HG02759 (cell line): ENCODE data around the gene VSTM5.

ENCODE experiments used
- ATAC-seq: cut with Tn5 transposase; IDR thresholded peaks from one replicate; pipeline ENCODE4 v1.9.1; 2021; ENCODE audit warnings: mild to moderate bottlenecking, moderate library complexity; ENCODE audit not compliant: unreplicated experiment

VSTM5 gene

DNA sequence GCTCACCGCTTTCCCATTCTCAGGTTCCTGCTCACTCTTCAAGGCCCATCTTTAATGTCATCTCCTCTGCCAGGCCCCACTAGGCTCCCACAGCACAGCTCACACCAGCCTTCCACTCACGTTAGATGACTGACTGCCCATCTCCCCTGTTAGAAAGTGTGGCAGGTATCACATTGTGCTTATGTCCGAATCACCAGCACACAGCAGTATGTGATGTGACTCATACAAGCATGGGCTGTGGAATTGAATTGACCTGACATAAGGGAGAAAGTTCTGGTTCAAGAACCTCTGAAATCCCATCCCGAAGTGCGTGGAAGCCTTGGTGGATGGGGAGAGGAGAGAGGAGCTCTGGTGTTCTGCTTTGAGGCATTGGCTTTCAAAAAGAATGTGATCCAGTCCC lies 6.5 kb downstream of the VSTM5 start:
- ATAC-seq, result no peak

DNA sequence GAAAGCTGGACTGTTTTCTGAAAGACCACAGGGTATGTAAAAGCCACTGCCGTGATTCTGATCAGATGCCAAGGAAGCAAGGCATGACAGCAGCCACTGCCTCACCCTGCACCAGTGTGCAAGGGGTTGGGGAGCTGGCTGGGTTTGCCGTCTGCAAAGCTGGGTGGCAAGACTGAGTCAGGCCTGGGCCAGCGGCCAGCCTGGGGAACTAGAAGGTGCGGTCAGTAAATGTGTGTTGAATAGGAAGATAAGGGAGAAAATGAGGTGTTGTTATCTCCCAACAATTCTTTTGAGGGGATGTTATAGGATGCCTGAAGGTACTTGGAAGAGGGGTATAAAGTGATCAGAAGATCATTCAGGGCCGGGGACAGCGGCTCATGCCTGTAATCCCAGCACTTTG lies 8.0 kb downstream of the VSTM5 start:
- ATAC-seq, result no peak

DNA sequence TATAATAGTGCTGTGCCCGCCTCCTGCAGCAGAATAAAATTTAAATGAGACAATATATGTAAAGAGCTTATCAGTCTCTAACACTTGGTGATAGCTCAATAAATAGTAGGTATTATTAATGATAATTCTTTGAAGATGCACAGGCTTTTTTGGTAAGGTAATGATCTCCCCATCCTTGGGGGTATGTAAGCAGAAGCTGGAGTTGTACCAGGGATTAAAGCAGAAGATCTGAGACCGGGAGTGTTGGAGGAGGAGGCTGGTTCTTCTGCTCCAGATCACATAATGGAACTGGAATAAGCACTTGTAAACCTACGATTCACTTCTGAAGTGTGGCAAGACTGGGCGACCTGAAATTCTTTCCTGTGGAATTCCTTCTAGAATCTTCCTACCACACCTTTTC lies 8.4 kb downstream of the VSTM5 start:
- no peak for ATAC-seq

DNA sequence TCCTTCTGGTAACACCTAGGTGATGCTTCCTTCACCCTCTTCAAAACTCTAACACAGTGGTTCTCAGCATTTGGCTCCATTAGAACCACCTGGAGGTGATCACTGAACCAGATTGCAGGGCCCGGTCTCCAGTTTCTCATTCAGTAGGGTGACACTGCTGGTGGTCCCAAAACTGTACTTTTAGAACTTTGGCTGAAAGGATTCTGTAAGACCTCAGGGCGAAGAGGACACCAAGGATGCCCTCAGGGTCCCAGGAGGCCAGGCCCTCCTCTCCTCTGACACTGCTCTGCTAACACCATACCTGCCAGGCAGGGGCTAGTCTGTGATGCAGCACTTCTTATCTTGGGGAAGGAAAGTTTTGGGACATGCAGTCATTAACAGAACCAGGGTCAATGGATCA lies 9.0 kb downstream of the VSTM5 start:
- no peak for ATAC-seq

DNA sequence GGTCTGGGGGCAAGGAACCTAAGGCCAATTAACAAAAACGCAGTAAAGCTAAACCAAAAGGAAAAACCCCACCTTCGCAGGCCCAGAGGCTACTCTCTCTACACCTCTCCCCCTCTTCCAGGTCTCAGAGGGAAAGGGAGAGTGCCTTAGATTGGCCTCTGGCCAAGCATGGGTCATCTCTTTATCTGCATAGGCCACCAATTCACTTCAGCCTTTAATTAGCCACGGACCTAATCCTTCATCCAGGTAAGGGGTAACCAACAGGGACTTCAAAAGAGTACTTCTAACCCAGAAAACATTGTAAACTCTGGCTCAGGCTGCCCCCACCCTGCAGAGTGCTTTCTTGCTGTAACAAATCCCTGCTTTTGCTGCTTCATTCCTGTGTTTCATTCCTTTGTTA lies 9.4 kb downstream of the VSTM5 start:
- no peak for ATAC-seq

DNA sequence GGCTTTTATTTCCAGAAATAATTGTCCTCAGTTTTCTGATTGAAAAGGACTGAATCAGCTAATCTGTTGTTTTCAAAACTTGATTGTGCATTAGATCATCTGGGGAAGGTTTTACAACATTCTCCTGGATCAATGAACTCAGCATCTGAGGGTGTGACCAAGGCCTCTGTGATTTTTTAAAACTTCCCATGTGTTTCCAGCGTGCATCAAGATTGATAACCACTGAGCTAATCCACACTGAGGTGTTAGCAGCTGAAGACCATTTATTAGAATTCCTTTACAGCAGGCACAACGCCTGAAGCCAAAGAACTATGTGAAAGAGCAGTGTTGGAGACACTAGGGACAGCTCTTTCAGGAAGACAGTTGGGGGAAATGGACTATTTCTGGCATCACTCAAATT lies 10.2 kb downstream of the VSTM5 start:
- no peak for ATAC-seq

DNA sequence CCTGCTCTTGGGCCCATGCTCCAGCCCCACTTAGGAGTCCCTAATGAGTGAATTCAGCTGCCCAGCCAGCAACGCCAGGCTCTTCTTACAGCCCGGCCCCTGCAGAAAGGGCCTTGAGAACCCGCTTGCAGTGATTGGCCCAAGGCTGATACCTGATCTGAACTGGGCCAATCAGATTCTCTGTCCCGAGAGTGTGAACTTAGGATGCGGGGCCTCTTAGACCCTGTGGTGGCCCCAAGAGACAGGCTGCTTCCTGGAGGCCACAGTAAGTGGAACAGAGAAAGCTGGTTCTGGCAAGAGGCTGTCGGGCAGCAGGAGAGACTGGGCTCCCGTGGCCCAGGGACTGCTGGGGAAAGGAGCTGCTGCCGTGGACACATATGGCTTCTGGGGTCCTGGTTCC lies 11.5 kb downstream of the VSTM5 start:
- ATAC-seq, result no peak

DNA sequence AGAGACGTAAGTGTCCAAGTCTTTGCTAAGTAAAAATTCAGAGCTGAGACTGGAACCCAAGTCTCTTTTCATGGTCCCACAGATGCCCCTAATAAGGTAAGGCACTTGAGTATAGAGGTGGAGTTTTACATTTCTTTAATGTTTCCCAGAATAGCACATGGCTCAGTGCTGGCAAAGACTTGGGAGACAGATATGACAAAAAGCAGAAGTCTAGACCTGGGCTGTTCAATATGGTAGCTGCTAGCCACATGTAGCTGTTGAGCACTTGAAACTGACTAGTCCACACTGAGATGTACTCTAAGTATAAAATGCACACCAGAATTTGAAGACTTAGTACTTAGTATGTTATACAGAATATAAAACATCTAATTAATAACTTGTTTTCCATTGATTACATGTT lies 17.6 kb downstream of the VSTM5 start:
- no peak for ATAC-seq

DNA sequence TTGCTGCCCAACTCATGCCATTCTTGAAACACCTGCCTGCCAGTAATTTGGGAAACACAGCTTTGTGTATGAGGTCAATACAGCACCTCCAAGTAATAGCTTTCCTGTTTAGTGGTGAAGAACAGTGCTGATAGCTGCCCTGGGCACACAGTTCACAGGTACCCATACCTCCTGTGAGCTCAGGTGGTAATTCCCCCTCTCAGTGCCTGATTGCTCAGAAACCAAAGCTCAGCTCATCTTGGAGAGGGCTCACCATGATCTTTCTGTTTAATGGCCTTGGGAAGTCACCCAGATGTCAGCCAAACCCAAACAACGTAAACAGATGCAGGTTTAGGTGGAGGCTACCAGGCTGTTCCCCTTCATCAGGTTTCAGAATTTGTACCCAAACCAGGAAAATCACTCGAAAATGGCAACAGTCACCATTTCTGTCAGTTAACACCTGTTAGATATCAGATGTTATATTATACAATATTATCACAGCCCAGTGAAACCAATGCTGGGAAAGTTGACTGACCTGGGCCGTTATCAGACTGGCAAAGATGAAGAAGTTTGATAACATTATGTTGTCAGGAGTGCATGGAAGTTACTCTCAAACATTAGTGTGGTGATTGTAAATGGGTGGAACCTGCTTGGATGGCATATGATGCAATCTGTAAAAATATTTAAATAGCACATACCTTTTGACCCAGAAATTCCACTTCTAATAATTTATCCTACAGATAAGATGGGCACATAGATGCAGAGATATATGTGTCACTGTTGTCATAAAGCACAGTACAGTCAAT lies 18.9 kb downstream of the VSTM5 start:
- no peak for ATAC-seq

DNA sequence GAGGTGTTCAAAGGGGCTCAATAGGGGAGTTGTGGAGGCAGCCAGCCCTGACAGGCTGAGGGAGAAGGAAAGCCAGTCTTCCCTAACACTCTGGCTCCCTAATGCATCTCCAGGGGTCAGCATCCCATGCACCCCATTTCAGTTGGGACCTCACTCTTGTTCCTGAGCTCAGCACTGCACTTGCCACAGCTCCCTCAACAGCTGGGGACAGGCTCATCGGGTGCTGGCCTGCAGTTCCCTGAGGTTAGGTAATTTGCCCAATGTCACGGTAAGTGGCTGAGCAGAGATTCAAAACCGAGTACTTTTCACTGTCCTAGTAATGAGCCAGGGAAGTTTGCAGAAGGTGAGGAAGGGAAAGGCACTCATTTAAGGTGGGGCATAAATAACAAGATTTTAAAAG lies 20.8 kb downstream of the VSTM5 start:
- ATAC-seq, result no peak

DNA sequence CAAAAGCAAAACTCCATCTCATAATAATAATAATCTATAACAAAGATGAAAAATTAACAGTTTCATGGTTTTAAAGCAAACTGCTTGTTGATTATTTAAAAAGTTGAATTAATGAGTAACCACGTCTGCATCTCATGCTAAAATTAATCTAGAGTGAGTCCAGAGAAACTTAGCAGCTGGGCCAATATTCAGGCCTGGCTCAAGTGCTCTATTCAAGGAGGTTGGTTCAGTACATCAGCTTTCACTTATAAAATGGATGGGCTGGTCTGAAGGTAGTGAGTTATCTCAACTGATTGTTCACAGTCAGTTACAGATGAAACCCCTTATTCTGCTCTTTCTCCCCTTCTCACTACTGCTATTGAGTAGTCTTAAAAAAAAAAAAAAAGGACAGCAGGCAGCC lies 23.1 kb downstream of the VSTM5 start:
- no peak for ATAC-seq

DNA sequence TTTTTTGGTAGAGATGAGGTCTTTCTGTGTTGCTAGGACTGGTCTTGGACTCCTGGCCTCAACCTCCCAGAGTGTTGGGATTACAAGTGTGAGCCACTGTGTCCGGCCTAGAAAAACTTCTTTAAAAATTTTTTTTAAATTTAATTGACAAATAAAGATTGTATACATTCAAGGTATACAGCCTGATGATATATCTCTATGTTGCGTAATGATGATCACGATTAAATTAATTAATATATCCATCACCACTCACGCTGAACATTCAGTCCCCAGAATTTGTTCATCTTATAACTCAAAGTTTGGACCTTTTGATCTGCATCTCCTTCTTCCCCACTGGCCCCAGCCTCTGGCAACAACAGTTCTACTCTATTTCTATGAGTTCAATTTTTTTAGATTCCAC lies 27.2 kb downstream of the VSTM5 start:
- ATAC-seq, result no peak

DNA sequence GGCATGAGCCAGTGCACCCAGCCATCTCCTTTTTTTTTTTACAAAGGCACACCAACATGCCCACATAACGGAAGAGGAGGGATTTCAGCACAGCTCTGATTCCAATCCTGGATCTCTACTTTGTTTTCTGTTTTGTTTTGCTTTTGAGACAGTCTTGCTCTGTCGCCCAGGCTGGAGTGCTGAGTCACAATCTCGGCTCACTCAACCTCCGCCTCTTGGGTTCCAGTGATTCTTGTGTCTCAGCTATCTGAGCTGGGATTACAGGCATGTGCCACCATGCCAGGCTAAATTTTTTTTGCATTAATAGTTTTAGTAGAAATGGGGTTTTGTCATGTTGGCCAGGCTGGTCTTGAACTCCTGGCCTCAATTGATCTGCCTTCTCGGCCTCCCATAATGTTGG lies 28.1 kb downstream of the VSTM5 start:
- ATAC-seq, result no peak

DNA sequence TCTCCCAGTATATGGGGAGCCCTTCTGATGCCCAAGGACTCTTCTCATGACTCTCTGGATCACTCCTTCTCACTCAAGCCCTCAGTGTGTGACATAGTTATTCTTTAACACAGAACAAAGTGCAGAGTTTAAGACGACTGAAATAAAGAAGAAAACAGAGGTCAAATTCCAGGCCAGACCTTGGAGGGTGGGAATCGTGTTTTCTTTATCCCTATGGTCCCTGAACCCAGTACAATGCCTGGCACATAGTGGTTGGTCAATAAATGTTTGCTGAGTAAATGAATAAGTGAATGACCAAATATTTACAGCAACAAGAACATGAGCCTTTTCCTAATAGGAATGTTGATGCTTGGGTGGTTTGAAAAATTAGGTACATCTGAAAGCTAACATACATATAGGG lies 28.8 kb downstream of the VSTM5 start:
- no peak for ATAC-seq

DNA sequence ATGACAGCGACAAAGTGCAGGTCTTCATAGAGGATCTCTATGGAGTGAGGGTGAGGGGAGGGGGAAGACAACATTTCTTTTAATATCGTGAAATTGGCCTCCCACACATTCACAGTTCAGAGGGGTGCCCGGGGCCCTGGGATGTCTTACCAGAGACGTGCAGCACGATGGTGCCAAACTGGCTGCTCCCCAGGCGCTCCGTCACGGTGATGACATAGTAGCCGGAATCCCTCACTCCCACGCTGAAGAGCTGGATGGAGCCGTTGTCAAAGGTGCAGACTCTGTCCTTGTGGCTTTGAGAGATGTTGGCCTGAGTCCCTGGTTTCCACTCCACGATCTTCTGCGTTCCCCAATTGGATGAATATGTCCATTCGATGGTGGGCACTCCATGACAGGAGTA lies 29.6 kb downstream of the VSTM5 start:
- ATAC-seq, result no peak

DNA sequence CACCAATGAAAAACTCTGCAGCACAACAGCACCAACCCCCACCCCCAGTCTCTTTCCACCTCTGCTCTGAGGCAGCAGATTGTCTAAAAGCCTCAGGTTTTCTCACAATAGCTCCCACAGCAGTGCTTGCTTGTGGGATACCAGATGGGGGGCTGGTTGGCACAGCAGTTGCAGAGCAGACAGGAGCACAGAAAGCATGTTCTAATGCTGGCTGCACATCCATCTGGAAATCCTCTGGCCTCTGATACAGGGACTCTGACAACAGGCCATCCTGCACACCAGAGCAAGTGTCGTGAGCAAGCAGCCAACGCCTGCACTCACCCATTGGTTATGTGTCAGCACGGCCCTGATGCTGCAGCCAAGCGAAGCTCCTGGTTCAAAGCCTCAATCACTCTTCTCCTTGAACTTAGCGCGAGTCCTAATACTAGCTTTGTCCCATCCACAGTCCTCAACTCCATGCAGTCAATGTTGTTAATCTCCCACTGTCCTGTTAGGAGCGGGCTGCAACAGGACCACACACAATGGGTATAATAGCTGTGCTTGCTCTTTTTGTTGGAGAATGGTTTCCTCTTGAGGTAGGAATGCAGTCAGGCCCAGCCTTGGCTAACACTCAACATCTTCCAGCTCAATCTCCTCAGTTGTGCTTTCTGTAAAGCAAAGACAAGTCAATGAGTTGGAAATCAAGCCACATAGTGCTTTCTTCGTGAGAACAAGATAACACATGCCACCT lies 30.3 kb downstream of the VSTM5 start:
- ATAC-seq, result no peak

DNA sequence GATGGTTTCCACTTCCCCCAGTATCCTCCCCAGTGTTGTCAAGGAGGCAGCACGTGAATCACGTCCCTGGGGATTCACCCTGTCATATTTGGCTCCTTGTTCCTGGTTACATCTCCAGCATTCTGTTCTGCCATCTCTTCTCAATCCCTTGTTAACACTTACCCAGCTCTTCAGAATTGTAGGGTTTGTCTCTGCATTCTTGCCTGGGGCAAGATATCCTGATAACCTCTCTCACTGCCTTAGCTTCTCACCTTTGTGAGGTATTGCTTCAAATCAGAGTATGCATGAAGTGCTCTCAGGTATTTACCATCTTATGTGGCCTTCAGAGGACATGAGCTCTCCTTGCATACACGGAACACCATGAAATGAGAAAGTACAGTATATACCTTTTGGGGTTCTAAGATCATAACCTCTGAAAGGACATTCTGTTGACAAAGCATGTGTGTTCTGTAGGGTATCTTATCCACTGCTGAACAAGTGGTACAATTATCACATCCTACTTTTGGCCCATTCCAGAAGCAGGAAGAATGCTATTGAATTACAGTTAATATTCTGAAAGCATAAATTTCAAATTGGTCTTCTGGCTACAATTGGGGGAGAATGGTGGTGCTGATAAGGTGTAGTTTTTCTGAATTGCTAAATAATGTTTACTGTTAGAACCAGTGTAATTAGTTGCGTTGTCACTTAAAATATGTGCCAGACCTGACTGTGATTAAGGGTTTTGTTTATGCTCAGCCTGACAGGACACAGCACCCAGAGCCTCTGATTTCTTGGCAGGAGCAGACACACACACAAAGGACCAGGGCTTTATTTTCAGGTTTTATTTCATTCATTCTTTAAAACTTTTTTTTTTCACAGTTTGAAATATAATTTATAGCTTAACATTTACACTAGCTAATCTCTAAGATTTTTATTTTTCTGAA lies 32.7 kb downstream of the VSTM5 start:
- ATAC-seq, result no peak

DNA sequence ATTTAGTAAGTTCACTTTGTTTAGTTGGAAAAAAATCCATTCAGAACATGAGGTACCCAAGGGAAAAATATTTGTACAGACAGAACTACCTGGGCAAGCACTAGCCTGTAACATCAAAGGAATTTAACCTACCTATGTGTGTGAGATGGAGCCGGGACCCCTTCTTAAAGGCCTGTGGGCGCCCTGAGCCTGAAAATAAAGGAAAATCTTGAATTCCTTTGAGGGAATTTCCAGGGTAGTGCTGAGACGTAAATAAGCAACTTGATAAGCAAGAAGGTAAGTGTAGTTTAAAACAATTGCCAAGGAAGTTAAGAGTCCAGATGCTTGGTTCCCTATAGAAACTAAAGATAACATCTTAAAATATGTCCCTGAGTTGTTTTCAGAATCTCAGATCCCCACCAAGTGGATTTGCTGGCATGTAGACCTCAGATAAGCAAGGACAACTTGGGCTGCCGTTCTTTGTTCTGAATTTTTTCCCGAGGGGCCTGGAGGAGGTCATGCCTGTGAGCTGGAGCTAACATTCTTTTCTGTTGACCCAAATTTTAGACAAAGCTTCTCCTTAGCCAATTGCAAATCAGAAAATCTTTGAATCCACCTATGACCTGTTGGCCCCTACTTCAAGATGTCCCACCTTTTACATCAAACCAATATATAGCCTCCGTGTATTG lies 35.3 kb downstream of the VSTM5 start:
- ATAC-seq, result no peak

DNA sequence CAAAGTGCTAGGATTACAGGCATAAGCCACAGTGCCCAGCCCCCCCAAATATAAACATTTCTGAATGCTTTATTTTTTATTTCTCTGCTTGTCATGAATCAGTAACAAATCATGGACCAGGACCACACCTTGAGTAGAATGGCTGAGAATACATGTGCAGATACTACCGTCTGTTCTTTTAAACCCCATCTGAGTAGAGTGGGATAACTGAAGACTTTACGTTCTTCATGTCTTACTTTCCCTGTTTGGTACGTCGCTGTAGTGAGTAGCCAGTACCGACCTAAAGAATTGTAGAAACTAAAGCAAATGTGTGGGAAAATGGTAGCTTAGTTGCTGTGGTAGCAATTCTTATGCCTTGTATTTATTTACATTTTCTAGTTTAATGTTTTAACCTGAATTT lies 36.4 kb downstream of the VSTM5 start:
- ATAC-seq, result no peak

DNA sequence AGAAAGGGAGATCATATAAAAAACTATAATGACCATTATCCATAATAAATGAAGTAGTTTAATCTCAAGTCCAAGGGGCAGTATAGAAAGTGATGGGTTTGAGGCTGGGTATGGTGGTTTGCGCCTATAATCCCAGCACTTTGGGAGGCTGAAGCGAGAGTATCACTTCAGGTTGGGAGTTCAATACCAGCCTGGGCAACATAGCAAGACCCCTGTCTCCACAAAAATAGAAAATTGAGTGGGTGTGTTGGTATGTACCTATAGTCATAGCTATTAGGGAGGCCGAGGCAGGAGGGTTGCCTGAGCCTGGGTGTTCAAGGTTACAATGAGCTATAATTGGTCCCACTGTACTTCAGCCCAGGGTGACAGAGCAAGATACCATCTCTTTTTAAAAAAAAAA lies 42.4 kb downstream of the VSTM5 start:
- no peak for ATAC-seq

DNA sequence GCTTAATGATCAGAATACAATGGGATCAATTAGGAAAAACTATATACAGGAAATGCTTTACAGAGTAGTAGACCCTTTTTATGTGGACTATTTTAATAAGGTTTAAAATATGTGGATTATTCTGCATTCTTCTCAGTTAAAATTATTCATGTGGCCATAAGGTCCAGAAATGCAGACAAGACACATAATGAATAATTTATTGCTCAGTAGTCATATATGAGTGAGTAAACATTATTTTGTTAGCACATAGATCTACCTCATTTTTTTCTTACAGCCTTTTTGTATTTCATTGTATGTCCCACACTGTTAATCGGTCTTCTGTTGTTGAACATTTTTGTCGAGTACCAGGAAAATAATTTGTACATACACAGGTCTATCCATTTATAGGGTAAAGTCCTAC lies 45.5 kb downstream of the VSTM5 start:
- ATAC-seq, result no peak
